Stimulated activated CD4-positive, alpha-beta T cell treated with anti-CD3 and anti-CD28 coated beads, Interleukin-1b, Interleukin-23, amount 100 ng/mL, for 48 hours (primary cell): ENCODE measurements around the gene VRTN.
"Not testable (repeated sequence)": the region's sequence is repeated elsewhere in the genome, so short reads cannot be mapped to it uniquely, and the experiment has no call there.

Source experiments
- DNase-seq: peaks from one replicate; pipeline ENCODE4 v3.0.0-alpha.2; 2020

Gene VRTN, protein sequence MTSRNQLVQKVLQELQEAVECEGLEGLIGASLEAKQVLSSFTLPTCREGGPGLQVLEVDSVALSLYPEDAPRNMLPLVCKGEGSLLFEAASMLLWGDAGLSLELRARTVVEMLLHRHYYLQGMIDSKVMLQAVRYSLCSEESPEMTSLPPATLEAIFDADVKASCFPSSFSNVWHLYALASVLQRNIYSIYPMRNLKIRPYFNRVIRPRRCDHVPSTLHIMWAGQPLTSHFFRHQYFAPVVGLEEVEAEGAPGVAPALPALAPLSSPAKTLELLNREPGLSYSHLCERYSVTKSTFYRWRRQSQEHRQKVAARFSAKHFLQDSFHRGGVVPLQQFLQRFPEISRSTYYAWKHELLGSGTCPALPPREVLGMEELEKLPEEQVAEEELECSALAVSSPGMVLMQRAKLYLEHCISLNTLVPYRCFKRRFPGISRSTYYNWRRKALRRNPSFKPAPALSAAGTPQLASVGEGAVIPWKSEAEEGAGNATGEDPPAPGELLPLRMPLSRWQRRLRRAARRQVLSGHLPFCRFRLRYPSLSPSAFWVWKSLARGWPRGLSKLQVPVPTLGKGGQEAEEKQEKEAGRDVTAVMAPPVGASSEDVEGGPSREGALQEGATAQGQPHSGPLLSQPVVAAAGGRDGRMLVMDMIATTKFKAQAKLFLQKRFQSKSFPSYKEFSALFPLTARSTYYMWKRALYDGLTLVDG

GRCh38 chr14:74348241-74348734 lies at the start of gene VRTN:
Gene VRTN, plus strand, starts transcription at chr14:74348471. Its CDS starts 8,313 bp downstream, at chr14:74356784.
- DNase-seq: no peak

- peak; percentile 25 for DNase-seq
These were observed 49.2 kb upstream of the VRTN start for GRCh38 chr14:74299061-74299545.

DNA sequence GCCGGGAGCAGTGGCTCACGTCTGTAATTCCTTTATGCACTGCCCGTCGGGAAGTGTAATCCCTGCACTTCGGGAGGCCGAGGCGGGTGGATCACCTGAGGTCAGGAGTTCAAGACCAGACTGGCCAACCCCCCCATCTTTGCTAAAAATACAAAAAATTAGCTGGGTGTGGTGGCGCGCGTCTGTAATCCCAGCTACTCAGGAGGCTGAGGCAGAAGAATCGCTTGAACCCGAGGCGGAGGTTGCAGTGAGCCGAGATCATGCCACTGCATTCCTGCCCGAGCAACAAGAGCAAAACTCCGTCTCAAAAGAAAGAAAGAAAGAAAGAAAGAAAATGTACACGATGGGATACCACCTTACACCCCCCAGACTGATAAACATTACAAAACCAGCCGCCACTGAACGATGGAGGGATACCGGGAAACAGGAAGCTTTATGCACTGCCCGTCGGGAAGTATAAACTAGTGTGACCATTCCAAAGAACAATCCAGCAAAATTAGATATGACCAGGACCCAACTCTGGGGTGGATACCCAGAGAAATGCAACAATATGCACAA lies 46.6 kb upstream of the VRTN start:
- DNase-seq: no peak

DNA sequence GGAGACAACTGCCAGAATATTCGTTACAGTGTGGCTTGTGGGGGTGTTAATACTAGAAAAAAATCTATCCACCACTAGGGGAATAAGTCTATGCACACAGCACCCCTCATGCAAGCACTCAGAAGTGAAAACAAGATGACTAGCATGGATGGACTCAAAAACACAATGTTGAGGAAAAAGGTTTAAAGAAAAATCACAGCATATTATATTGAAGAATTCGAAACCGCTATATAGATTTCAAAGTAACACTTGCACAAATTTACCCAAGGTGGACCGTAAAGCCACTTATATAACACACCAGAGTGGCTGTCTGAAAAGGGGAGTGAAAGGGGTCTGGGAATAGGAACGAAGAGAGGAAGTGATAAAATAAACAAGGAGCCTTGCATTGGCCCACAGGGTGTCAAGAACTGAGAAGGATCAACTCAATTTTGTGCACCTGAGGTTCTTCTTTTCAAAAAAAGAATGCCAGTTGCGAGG lies 46.1 kb upstream of the VRTN start:
- DNase-seq: no peak

- peak; percentile 88 for DNase-seq
These were observed 45.4 kb upstream of the VRTN start, which contains the start of gene ABCD4 for GRCh38 chr14:74302634-74303569. Gene ABCD4, minus strand, starts transcription at chr14:74302934. Its CDS starts 22 bp downstream, at chr14:74302912.

DNA sequence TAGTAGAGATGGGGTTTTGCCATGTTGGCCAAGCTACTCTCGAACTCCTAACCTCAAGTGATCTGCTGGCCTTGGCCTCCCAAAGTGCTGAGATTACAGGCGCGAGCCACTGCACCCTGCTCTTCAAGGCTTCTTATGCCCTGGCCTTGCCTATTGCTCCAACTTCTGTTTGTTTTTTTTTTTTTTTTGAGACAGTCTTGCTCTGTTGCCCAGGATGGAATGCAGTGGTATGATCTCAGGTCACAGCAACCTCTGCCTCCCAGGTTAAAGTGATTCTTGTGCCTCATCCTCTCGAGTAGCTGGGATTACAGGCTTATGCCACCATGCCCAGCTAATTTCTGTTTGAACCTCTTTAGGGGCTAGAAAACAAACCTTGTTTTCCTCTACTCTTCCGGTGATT lies 39.6 kb upstream of the VRTN start:
- DNase-seq: no peak

DNA sequence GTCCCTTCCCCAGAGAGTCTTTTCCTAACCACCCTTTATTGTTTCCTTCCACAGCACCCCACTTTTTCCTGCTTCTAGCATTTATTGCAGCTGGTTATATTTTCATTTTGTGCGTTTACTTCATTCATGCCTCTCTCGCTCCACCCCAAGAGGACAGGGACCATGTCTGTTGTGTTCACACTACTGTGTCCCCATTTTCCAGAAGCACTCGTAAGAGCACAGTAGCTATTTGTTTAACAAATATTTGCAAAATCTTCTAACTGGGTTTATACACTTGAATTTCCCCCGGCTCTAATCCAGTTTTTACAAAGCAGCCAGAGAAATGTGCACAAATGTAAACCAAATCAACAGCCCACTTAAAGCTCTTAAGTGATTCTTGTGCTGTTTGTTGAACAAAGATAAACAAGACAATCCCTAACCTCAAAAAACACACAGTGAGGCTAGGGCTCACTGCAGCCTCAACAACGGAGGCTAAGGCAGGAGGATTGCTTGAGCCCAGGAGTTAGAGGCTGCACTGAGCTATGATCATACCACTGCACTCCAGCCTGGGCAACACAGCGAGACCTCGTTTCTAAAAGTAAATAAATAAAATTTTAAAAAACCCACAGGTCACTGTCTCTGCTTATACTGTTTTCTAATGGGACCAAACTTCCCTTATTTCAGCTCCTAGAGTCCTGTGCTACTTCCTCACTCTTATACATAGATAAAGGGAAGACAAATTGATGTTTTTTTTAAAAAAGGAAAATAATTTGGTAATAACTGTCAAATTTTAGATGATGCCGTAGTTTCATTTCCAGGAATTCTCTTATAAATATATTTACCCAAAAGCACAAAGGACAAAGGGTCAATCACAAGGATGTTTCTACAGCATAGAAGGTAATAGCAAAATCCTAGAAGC lies 38.9 kb upstream of the VRTN start:
- DNase-seq: no peak

- DNase-seq: no peak
These were observed 36.1 kb upstream of the VRTN start for GRCh38 chr14:74312161-74312560.

DNA sequence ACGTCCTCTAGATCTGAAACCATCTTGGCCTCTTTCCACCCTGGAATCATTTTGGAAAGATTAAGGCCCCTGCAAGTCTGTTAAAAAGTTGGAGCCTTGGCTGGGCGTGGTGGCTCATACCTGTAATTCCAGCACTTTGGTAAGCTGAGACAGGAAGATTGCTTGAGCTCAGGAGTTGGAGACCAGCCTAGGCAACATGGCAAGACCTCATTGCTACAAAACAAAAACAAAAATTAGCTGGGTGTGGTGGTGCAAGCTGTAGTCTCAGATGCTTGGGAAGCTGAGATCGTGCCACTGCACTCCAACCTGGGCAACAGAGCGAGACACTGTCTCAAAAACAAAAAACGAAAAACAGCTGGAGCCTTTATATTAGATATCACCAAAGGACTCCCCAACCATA lies 34.7 kb upstream of the VRTN start:
- no peak for DNase-seq

DNA sequence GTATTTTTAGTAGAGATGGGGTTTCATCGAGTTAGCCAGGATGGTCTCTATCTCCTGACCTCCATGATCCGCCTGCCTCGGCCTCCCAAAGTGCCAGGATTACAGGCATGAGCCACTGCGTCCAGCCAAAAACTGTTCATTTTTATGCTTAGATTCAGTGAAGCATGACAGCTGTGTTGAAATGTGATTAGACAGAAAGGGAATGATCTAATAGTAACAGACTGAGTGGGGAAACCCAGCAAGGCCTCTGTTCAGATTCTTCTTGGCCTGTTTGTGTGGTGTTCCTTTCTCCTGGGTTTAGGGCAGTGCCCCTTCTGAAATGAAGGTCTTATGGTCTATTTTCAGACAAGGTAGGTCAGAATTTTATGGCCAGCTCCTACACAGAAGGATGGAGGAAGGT lies 33.7 kb upstream of the VRTN start:
- no peak for DNase-seq

- DNase-seq: no peak
These were observed 23.3 kb upstream of the VRTN start for GRCh38 chr14:74324931-74325361.

DNA sequence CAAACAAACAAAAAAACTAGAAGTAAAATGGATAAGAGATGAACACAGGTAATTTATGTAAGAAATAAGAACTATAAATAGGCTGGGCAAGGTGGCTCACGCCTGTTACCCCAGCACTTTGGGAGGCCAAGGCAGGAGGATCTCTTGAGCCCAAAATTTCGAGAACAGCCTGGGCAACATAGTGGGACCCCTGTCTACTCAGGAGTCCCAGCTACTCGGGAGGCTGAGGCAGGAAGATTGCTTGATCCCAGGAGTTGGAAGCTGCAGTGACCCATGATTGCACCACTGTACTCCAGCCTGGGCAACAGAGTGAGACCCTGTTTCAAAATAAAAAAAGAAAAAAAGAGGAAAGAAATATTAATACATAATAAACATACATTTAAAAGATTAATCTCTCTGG lies 22.8 kb upstream of the VRTN start:
- DNase-seq: no peak

DNA sequence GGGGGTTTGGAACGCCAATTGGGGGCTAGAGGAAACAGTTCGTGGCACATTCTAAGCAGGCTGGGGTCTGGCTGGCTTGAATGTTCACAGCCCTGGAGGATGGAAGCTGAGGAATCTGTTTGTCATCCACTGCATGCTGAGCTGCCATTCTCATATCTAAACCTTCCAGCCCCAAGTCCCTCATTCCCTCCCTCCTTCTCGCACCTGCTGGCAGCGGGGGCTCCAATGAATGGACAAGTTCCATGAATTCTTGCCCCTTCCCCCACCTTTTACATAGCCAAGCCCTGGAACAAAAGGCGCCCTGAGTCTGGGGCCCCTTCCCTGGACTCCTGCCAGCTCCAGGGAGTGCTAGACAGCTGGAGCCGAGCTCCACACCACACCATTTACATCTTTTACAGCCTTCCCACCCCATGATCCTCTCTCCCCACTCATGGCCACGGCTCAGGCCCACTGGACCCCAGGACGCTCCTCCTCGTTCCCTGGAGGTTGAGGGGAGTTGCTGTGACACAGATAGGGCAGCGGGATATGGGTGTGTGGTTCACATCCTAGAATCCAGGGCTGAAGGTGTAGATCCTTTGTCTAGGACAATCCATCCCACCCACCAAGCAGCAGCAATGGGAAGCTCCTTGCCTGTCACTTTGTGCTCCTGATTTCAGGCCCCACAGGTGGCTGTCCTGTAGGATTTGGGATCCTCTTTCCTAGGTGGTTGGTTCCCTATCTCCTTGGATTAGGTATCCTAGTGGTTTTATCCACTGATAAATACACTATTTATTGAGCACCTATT lies 21.7 kb upstream of the VRTN start:
- no peak for DNase-seq

GRCh38 chr14:74329950-74330552 lies 18.2 kb upstream of the VRTN start:
- DNase-seq: not testable (repeated sequence)

GRCh38 chr14:74333909-74334308 lies 14.4 kb upstream of the VRTN start:
- no peak for DNase-seq

- no peak for DNase-seq
These were observed 1.9 kb upstream of the VRTN start for GRCh38 chr14:74346341-74346740.

GRCh38 chr14:74347097-74347794 lies 1.0 kb upstream of the VRTN start:
- DNase-seq: no peak

GRCh38 chr14:74347795-74348100 lies 523 bp upstream of the VRTN start:
- no peak for DNase-seq

GRCh38 chr14:74348735-74349463 lies 628 bp downstream of the VRTN start:
- no peak for DNase-seq
